DLD1 (cell line): ENCODE data around the gene PRICKLE2.

ENCODE experiments used
- in situ Hi-C: cut with HindIII; loops from 2 replicates; pipeline ENCODE4 v1.10.0; 2017; ENCODE audit warnings: low sequenced_read_pairs

Gene PRICKLE2

GRCh38 chr3:64163019-64163754 is 62.1 kb downstream of the PRICKLE2 start:
- in situ Hi-C loops, result no loop called here

GRCh38 chr3:64161481-64161952 is 63.7 kb downstream of the PRICKLE2 start:
- in situ Hi-C loops, result no loop called here

GRCh38 chr3:64160000-64160695 is 65.1 kb downstream of the PRICKLE2 start:
- in situ Hi-C loops, result no loop called here

- in situ Hi-C loops, result no loop called here
These were observed 66.9 kb downstream of the PRICKLE2 start for GRCh38 chr3:64158334-64158733.

- in situ Hi-C loops, result no loop called here
These were observed 67.9 kb downstream of the PRICKLE2 start for GRCh38 chr3:64157150-64158035.

- in situ Hi-C loops, result no loop called here
These were observed 69.9 kb downstream of the PRICKLE2 start for GRCh38 chr3:64155328-64155727.

GRCh38 chr3:64152676-64153466 is 72.4 kb downstream of the PRICKLE2 start:
- in situ Hi-C loops, result no loop called here

- in situ Hi-C loops, result no loop called here
These were observed 73.2 kb downstream of the PRICKLE2 start for GRCh38 chr3:64152086-64152485.

- in situ Hi-C loops, result no loop called here
These were observed 73.9 kb downstream of the PRICKLE2 start for GRCh38 chr3:64151342-64151871.

GRCh38 chr3:64150623-64151207 is 74.6 kb downstream of the PRICKLE2 start:
- in situ Hi-C loops, result no loop called here

- in situ Hi-C loops, result no loop called here
These were observed 75.4 kb downstream of the PRICKLE2 start for GRCh38 chr3:64149886-64150285.

GRCh38 chr3:64148955-64149653 is 76.2 kb downstream of the PRICKLE2 start:
- in situ Hi-C loops, result no loop called here

- in situ Hi-C loops, result no loop called here
These were observed 78.1 kb downstream of the PRICKLE2 start for GRCh38 chr3:64147211-64147610.

- in situ Hi-C loops, result no loop called here
These were observed 79.8 kb downstream of the PRICKLE2 start for GRCh38 chr3:64145438-64145837.

GRCh38 chr3:64144241-64144900 is 80.9 kb downstream of the PRICKLE2 start:
- in situ Hi-C loops, result no loop called here

GRCh38 chr3:64143409-64144130 is 81.7 kb downstream of the PRICKLE2 start:
- in situ Hi-C loops, result no loop called here

- in situ Hi-C loops, result no loop called here
These were observed 83.8 kb downstream of the PRICKLE2 start for GRCh38 chr3:64141476-64141875.

- in situ Hi-C loops, result no loop called here
These were observed 84.6 kb downstream of the PRICKLE2 start for GRCh38 chr3:64140651-64141050.
